ENCODE data around the gene CYTH1.

GRCh38 chr17:78785663-78786057 is 3.6 kb upstream of the CYTH1 start:
- no peak for TF ChIP-seq CTCF (IDR thresholded peaks at IDR 0.05; ENCODE audit: borderline replicate concordance, extremely low read depth, low read length, poor library complexity, severe bottlenecking)
- TF ChIP-seq EZH2 (IDR thresholded peaks at IDR 0.05; ENCODE audit: borderline replicate concordance, low read depth, low read length, severe bottlenecking): no peak

All from DND-41 (cell line).